Stomach (tissue), 4 donors: ENCODE data around the gene SYCP2.

Experiments used
- CTCF ChIP-seq, 7 experiments: fragments of 450-650 bp in 4 of 7; fragments of 200-600 bp in 3 of 7; sonication (generic) in 3 of 7; IDR thresholded peaks; one replicate each; pipeline ENCODE4 v1.5.1; 2016 to 2019; ENCODE audit warnings: antibody characterized with exemption in 7 of 7, control low read depth in 2 of 7, mild to moderate bottlenecking in 1 of 7
- POLR2A ChIP-seq, 4 donors: fragments of 450-650 bp; IDR thresholded peaks; one replicate each; pipeline ENCODE4 v1.6.1; 2016; ENCODE audit warnings: antibody characterized with exemption in 4 of 4, control low read depth in 2 of 4, mild to moderate bottlenecking in 1 of 4, moderate library complexity in 1 of 4
- POLR2AphosphoS5 ChIP-seq, 3 donors: sonication (generic); formaldehyde crosslinking; IDR thresholded peaks; one replicate each; pipeline ENCODE4 v1.6.1; 2016; ENCODE audit warnings: antibody characterized with exemption in 3 of 3

GRCh38 chr20:59828125-59829053 lies 105.0 kb downstream of the SYCP2 start:
- TF ChIP-seq CTCF (IDR thresholded peaks at IDR 0.05) (no peak), POLR2A (IDR thresholded peaks at IDR 0.05) (no peak), POLR2AphosphoS5 (IDR thresholded peaks at IDR 0.05) (no peak)
